ENCODE data around the gene ERBB4.

DNA sequence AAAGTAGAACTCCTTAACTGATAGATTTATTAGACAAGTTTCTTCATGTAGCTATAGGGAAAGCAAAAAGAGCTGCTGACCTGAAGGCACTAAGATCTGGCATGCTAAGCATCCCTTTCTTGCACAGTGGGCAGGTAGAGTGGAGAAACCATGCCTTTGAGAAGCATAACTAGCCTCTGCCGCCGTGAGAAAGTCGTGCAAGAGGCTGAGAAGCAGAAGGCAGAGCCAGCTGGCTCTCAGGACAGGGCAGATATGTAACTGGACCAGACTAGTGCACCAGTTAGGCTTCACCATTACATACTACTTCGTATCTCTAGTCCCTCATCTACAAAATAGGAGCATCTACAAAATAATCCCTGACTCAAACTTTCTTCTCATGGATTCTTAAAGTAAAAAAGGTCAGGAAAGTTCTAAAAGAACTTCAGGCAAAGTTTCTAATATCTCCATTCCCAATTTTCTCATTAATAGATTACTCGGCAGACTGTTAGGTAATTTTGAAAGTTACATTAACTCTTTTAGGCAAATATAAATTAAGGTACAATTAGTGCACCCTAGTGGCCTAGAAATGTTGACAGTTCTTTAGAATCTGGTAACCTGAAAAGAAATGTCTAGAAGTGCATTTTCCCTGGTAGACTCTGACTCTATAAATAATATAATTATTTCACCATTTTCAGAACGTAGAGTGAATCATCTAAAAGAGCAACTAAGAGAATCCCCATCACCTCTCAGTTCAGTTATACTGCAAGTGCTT is 10.3 kb downstream of the ERBB4 start:
- TF ChIP-seq ARNTL (CRISPR knock-in tag; IDR thresholded peaks at IDR 0.05; ENCODE audit: borderline replicate concordance, low read depth) (no peak), ZFP3 (CRISPR knock-in tag; IDR thresholded peaks at IDR 0.05) (no peak), ESRRG (CRISPR knock-in tag; IDR thresholded peaks at IDR 0.05) (no peak), RARB (CRISPR knock-in tag; IDR thresholded peaks at IDR 0.05) (no peak), GLIS3 (CRISPR knock-in tag; IDR thresholded peaks at IDR 0.05) (no peak), CSDC2 (CRISPR knock-in tag; IDR thresholded peaks at IDR 0.05) (no peak), ZNF70 (CRISPR knock-in tag; IDR thresholded peaks at IDR 0.05) (no peak), ZC3H10 (CRISPR knock-in tag; IDR thresholded peaks at IDR 0.05) (no peak), PPARA (CRISPR knock-in tag; IDR thresholded peaks at IDR 0.05; ENCODE audit: borderline replicate concordance) (no peak)
- TF ChIP-seq, protein P1, sequence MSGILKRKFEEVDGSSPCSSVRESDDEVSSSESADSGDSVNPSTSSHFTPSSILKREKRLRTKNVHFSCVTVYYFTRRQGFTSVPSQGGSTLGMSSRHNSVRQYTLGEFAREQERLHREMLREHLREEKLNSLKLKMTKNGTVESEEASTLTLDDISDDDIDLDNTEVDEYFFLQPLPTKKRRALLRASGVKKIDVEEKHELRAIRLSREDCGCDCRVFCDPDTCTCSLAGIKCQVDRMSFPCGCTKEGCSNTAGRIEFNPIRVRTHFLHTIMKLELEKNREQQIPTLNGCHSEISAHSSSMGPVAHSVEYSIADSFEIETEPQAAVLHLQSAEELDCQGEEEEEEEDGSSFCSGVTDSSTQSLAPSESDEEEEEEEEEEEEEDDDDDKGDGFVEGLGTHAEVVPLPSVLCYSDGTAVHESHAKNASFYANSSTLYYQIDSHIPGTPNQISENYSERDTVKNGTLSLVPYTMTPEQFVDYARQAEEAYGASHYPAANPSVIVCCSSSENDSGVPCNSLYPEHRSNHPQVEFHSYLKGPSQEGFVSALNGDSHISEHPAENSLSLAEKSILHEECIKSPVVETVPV (CRISPR knock-in tag; IDR thresholded peaks at IDR 0.05): no peak
- TF ChIP-seq, protein P2, sequence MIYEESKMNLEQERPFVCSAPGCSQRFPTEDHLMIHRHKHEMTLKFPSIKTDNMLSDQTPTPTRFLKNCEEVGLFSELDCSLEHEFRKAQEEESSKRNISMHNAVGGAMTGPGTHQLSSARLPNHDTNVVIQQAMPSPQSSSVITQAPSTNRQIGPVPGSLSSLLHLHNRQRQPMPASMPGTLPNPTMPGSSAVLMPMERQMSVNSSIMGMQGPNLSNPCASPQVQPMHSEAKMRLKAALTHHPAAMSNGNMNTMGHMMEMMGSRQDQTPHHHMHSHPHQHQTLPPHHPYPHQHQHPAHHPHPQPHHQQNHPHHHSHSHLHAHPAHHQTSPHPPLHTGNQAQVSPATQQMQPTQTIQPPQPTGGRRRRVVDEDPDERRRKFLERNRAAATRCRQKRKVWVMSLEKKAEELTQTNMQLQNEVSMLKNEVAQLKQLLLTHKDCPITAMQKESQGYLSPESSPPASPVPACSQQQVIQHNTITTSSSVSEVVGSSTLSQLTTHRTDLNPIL (CRISPR knock-in tag; IDR thresholded peaks at IDR 0.05; ENCODE audit: low read depth): no peak
- TF ChIP-seq, protein P3, sequence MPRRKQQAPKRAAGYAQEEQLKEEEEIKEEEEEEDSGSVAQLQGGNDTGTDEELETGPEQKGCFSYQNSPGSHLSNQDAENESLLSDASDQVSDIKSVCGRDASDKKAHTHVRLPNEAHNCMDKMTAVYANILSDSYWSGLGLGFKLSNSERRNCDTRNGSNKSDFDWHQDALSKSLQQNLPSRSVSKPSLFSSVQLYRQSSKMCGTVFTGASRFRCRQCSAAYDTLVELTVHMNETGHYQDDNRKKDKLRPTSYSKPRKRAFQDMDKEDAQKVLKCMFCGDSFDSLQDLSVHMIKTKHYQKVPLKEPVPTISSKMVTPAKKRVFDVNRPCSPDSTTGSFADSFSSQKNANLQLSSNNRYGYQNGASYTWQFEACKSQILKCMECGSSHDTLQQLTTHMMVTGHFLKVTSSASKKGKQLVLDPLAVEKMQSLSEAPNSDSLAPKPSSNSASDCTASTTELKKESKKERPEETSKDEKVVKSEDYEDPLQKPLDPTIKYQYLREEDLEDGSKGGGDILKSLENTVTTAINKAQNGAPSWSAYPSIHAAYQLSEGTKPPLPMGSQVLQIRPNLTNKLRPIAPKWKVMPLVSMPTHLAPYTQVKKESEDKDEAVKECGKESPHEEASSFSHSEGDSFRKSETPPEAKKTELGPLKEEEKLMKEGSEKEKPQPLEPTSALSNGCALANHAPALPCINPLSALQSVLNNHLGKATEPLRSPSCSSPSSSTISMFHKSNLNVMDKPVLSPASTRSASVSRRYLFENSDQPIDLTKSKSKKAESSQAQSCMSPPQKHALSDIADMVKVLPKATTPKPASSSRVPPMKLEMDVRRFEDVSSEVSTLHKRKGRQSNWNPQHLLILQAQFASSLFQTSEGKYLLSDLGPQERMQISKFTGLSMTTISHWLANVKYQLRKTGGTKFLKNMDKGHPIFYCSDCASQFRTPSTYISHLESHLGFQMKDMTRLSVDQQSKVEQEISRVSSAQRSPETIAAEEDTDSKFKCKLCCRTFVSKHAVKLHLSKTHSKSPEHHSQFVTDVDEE (CRISPR knock-in tag; IDR thresholded peaks at IDR 0.05): no peak
- TF ChIP-seq, protein P4, sequence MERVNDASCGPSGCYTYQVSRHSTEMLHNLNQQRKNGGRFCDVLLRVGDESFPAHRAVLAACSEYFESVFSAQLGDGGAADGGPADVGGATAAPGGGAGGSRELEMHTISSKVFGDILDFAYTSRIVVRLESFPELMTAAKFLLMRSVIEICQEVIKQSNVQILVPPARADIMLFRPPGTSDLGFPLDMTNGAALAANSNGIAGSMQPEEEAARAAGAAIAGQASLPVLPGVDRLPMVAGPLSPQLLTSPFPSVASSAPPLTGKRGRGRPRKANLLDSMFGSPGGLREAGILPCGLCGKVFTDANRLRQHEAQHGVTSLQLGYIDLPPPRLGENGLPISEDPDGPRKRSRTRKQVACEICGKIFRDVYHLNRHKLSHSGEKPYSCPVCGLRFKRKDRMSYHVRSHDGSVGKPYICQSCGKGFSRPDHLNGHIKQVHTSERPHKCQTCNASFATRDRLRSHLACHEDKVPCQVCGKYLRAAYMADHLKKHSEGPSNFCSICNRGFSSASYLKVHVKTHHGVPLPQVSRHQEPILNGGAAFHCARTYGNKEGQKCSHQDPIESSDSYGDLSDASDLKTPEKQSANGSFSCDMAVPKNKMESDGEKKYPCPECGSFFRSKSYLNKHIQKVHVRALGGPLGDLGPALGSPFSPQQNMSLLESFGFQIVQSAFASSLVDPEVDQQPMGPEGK (CRISPR knock-in tag; IDR thresholded peaks at IDR 0.05; ENCODE audit: borderline replicate concordance): no peak

Measured in SK-N-SH treated with all-trans-retinoic acid at 6 μM for 48 hours (cell line).